IPS-20b (cell line): Measurements from ENCODE around the gene SHMT2.

Experiments used
- H3K27ac ChIP-seq: one replicate; pipeline ENCODE4 v1.5.1; 2013; ENCODE audit warnings: low read length
- H3K27me3 ChIP-seq: 2 replicates; pipeline ENCODE4 v1.6.1; 2013; ENCODE audit warnings: mild to moderate bottlenecking, low read length, inconsistent platforms; ENCODE audit not compliant: insufficient read depth
- H3K36me3 ChIP-seq: 2 replicates; pipeline ENCODE4 v1.6.1; 2013; ENCODE audit warnings: low read depth, mild to moderate bottlenecking, inconsistent platforms, low read length, moderate library complexity; ENCODE audit not compliant: insufficient read depth
- H3K4me1 ChIP-seq: 2 replicates; pipeline ENCODE4 v1.6.1; 2013; ENCODE audit warnings: mild to moderate bottlenecking, control low read depth, inconsistent platforms, low read length, moderate library complexity; ENCODE audit not compliant: insufficient read depth
- H3K4me3 ChIP-seq: 2 replicates; pipeline ENCODE4 v1.5.1; 2013; ENCODE audit warnings: mild to moderate bottlenecking, low read length, inconsistent platforms
- H3K9ac ChIP-seq: 2 replicates; pipeline ENCODE4 v1.6.1; 2013; ENCODE audit warnings: low read depth, mild to moderate bottlenecking, inconsistent platforms, low read length, moderate library complexity
- H3K9me3 ChIP-seq: 2 replicates; pipeline ENCODE4 v1.6.1; 2013; ENCODE audit warnings: mild to moderate bottlenecking, low read depth, low read length, inconsistent platforms; ENCODE audit not compliant: insufficient read depth

SHMT2 gene

DNA sequence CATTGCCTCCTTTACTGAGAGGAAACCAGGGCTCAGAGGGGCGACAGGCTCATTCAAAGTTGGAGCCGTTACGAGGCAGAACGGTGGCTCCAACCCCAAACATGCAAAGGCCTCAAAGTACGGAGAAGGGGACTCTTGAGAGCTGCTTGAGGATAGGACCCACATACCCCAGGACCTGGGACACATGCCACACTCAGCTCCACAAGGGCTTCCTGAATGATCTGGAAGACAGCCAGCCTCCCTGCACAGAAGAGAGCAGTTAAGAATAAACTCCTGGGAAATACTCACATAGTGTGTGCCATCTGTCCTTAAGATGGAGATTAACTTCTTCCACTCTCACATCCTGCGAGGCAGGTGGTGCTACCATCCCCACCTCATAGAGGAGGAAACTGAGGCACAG is 39.5 kb upstream of the SHMT2 start:
- no peaks in the 10 kb centered on the region for H3K9me3 ChIP-seq
- H3K9ac ChIP-seq = no peak overlapping the region
- no peak overlapping the region for H3K4me3 ChIP-seq
- no peaks in the 10 kb centered on the region for H3K27me3 ChIP-seq
- H3K27ac ChIP-seq = no peak overlapping the region
- no peaks in the 10 kb centered on the region for H3K4me1 ChIP-seq
- H3K36me3 ChIP-seq = peaks cover 98% of the 10 kb centered on the region

DNA sequence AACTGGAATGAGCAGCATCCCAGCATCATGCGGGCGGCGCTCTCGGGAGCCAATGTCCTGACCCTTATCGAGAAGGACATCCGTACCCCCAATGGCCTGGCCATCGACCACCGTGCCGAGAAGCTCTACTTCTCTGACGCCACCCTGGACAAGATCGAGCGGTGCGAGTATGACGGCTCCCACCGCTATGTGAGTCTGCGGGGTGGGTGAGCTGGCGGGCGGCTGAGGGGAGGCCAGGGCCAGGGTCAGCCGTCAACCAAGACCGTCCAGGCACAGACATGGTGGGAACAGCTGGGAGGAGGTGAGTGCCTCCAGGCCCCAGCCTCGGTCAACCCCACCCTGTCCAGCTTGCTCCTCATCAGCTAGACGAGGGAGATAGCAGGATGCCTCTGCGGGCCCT is 38.7 kb upstream of the SHMT2 start:
- no peaks in the 10 kb centered on the region for H3K9me3 ChIP-seq
- peaks cover 98% of the 10 kb centered on the region for H3K36me3 ChIP-seq
- no peak overlapping the region for H3K9ac ChIP-seq
- H3K27ac ChIP-seq = no peak overlapping the region
- no peaks in the 10 kb centered on the region for H3K27me3 ChIP-seq
- no peaks in the 10 kb centered on the region for H3K4me1 ChIP-seq
- no peak overlapping the region for H3K4me3 ChIP-seq

DNA sequence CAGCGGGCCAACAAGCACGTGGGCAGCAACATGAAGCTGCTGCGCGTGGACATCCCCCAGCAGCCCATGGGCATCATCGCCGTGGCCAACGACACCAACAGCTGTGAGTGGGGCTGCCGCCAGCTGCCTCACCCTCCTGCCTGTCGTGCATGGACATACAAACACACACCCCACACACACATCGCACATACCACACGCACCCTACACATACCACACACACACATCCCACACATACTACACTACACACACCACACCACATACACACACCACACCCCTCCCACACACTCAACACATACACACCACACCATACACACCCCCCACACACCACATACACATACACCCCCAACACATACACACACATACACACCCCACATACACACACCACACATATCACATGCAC is 38.1 kb upstream of the SHMT2 start:
- Histone ChIP-seq H3K9me3 (no peaks in the 10 kb centered on the region), H3K27me3 (no peaks in the 10 kb centered on the region), H3K27ac (no peak overlapping the region), H3K4me1 (no peaks in the 10 kb centered on the region), H3K4me3 (no peak overlapping the region), H3K36me3 (peaks cover 98% of the 10 kb centered on the region), H3K9ac (no peak overlapping the region)

DNA sequence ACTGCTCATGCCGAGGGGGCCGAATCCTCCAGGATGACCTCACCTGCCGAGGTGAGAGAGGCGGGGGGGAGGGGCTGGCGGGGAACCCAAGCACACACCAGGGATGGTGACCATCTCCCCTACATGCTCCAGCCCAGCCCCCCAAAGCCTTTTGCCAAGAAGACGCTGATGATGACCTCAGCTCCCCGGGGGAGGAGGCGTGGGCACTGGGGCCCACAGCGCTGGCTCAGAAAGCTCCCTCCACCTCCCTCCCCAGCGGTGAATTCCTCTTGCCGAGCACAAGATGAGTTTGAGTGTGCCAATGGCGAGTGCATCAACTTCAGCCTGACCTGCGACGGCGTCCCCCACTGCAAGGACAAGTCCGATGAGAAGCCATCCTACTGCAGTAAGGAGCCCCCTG is 36.6 kb upstream of the SHMT2 start:
- H3K36me3 ChIP-seq = peaks cover 98% of the 10 kb centered on the region
- no peaks in the 10 kb centered on the region for H3K9me3 ChIP-seq
- H3K27me3 ChIP-seq = no peaks in the 10 kb centered on the region
- no peak overlapping the region for H3K9ac ChIP-seq
- no peak overlapping the region for H3K27ac ChIP-seq
- H3K4me1 ChIP-seq = no peaks in the 10 kb centered on the region
- no peak overlapping the region for H3K4me3 ChIP-seq

DNA sequence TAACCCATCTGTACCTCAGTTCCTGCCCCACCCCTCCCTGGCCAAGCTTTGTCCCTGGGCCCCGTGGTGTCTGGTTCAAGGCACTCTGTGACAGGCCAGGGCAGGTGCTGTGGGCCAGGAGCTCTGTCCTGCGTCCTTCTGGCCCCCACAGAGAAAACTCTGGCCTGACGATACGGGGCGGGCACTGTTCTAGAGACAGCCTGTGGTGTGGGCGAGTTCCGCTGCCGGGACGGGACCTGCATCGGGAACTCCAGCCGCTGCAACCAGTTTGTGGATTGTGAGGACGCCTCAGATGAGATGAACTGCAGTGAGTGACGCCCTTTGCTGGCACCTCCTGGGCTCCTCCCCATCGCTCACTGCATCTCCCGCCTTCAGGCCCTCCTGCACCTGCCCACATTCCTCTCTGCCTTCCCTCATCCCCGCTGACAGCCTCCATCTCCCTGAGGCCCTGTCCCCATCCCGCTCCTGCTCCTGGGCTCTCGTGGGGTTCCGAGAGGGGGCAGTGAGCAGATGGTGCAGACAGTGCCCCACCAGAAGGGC is 35.7 kb upstream of the SHMT2 start:
- Histone ChIP-seq H3K4me1 (no peaks in the 10 kb centered on the region), H3K27ac (no peak overlapping the region), H3K9me3 (no peaks in the 10 kb centered on the region), H3K36me3 (peaks cover 98% of the 10 kb centered on the region), H3K4me3 (no peak overlapping the region), H3K9ac (no peak overlapping the region), H3K27me3 (no peaks in the 10 kb centered on the region)

DNA sequence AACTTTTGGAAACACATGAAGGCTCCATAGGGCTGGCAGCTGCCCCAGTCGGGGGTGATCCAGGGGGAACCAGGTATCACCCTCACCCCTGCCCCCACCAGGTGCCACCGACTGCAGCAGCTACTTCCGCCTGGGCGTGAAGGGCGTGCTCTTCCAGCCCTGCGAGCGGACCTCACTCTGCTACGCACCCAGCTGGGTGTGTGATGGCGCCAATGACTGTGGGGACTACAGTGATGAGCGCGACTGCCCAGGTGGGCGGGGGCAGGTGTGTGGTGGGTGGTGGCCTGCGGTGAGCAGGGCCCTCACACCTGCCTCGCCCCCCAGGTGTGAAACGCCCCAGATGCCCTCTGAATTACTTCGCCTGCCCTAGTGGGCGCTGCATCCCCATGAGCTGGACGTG is 35.3 kb upstream of the SHMT2 start:
- H3K4me1 ChIP-seq = no peaks in the 10 kb centered on the region
- no peaks in the 10 kb centered on the region for H3K27me3 ChIP-seq
- peaks cover 98% of the 10 kb centered on the region for H3K36me3 ChIP-seq
- no peak overlapping the region for H3K4me3 ChIP-seq
- no peaks in the 10 kb centered on the region for H3K9me3 ChIP-seq
- no peak overlapping the region for H3K27ac ChIP-seq
- H3K9ac ChIP-seq = no peak overlapping the region

DNA sequence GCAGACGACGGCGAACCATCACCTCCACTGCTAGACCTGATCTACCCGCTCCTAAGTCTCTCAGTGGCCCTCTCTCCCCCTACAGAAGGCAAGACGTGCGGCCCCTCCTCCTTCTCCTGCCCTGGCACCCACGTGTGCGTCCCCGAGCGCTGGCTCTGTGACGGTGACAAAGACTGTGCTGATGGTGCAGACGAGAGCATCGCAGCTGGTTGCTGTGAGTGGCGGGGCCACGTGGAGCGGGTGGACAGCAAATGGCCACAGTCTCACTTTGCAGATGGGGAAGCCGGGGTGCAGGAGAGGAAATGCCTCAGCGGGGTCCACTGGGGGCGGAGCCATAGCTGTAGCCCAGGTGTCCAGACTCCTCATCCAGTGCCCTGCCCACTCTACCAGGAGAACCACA is 34.3 kb upstream of the SHMT2 start:
- no peak overlapping the region for H3K27ac ChIP-seq
- H3K36me3 ChIP-seq = peaks cover 100% of the 10 kb centered on the region
- no peaks in the 10 kb centered on the region for H3K27me3 ChIP-seq
- H3K9ac ChIP-seq = no peak overlapping the region
- H3K4me3 ChIP-seq = no peak overlapping the region
- H3K4me1 ChIP-seq = no peaks in the 10 kb centered on the region
- no peaks in the 10 kb centered on the region for H3K9me3 ChIP-seq

DNA sequence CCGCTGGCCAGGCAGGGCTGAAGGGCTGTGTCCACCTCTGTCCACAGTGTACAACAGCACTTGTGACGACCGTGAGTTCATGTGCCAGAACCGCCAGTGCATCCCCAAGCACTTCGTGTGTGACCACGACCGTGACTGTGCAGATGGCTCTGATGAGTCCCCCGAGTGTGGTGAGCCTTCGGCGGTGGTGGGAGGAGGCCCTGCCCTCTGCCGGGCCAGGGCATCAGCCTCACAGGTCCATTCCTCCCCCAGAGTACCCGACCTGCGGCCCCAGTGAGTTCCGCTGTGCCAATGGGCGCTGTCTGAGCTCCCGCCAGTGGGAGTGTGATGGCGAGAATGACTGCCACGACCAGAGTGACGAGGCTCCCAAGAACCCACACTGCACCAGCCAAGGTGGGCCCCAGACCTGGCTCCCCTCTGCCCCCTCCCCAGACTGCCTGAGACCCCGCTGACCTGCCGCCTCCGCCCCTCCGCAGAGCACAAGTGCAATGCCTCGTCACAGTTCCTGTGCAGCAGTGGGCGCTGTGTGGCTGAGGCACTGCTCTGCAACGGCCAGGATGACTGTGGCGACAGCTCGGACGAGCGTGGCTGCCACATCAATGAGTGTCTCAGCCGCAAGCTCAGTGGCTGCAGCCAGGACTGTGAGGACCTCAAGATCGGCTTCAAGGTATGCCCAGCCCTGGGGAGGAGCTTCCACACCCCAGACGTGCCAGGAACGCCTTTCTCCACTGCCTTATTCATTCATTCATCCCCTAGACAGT is 33.7 kb upstream of the SHMT2 start:
- H3K4me3 ChIP-seq = no peak overlapping the region
- no peak overlapping the region for H3K27ac ChIP-seq
- H3K9me3 ChIP-seq = no peaks in the 10 kb centered on the region
- no peaks in the 10 kb centered on the region for H3K4me1 ChIP-seq
- no peak overlapping the region for H3K9ac ChIP-seq
- no peaks in the 10 kb centered on the region for H3K27me3 ChIP-seq
- peaks cover 97% of the 10 kb centered on the region for H3K36me3 ChIP-seq

DNA sequence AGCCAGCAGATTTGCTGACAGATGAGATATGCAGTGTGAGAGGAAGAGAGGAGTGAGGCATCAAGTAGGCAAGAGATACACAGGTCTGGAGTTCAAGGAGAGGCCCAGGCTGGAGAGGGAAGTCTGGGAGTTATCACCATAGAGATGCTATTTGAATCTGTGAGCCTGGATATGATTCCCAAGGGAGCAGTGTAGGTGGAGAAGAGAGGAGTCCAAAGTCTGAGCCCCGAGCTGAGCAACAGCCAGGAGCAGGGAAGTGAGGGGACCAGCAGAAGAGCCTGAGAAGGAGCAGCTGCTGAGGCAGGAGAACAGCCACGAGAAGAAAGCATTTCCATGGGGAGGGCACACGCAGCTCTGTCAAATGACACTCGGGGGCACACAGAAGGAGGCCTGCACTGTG is 33.1 kb upstream of the SHMT2 start:
- no peak overlapping the region for H3K4me3 ChIP-seq
- H3K36me3 ChIP-seq = peaks cover 97% of the 10 kb centered on the region
- no peak overlapping the region for H3K27ac ChIP-seq
- H3K27me3 ChIP-seq = no peaks in the 10 kb centered on the region
- H3K4me1 ChIP-seq = no peaks in the 10 kb centered on the region
- H3K9me3 ChIP-seq = no peaks in the 10 kb centered on the region
- H3K9ac ChIP-seq = no peak overlapping the region

DNA sequence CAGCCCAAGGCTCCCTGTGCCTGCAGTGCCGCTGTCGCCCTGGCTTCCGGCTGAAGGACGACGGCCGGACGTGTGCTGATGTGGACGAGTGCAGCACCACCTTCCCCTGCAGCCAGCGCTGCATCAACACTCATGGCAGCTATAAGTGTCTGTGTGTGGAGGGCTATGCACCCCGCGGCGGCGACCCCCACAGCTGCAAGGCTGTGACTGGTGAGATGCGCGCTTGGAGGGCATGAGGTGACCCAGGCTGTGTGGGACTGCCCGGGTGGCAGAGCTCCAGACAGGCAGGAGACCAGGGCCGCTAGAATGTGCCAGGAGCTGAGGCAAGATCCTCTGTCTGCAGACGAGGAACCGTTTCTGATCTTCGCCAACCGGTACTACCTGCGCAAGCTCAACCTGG is 32.6 kb upstream of the SHMT2 start:
- peaks cover 97% of the 10 kb centered on the region for H3K36me3 ChIP-seq
- no peak overlapping the region for H3K4me3 ChIP-seq
- H3K9ac ChIP-seq = no peak overlapping the region
- no peaks in the 10 kb centered on the region for H3K9me3 ChIP-seq
- H3K27me3 ChIP-seq = no peaks in the 10 kb centered on the region
- no peak overlapping the region for H3K27ac ChIP-seq
- H3K4me1 ChIP-seq = no peaks in the 10 kb centered on the region

DNA sequence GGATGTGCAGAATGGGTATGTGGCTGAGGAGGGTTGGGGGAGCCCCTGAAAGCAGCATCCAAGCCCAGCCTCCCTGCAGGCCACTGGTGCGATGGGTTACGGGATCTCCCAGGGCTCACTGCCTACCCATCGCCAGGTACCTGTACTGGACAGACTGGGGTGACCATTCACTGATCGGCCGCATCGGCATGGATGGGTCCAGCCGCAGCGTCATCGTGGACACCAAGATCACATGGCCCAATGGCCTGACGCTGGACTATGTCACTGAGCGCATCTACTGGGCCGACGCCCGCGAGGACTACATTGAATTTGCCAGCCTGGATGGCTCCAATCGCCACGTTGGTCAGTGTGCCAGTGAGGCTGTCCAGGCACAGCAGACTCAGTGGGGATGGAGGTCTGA is 31.2 kb upstream of the SHMT2 start:
- Histone ChIP-seq H3K27ac (no peak overlapping the region), H3K9ac (no peak overlapping the region), H3K4me3 (no peak overlapping the region), H3K4me1 (no peaks in the 10 kb centered on the region), H3K27me3 (no peaks in the 10 kb centered on the region), H3K9me3 (no peaks in the 10 kb centered on the region), H3K36me3 (peaks cover 96% of the 10 kb centered on the region)

DNA sequence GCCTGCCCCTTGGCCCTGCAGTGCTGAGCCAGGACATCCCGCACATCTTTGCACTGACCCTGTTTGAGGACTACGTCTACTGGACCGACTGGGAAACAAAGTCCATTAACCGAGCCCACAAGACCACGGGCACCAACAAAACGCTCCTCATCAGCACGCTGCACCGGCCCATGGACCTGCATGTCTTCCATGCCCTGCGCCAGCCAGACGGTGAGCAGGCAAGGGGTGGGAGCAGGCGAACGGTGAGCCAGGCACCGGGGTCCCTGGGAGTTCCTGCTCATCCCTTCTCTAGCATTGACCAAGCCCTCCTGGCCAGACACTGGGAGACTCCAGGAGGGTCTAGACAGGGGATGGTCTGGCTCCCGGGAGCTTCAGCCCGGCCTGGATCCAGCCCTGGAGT is 30.3 kb upstream of the SHMT2 start:
- no peaks in the 10 kb centered on the region for H3K4me1 ChIP-seq
- H3K9me3 ChIP-seq = no peaks in the 10 kb centered on the region
- peaks cover 96% of the 10 kb centered on the region for H3K36me3 ChIP-seq
- H3K9ac ChIP-seq = no peak overlapping the region
- no peak overlapping the region for H3K4me3 ChIP-seq
- H3K27ac ChIP-seq = no peak overlapping the region
- H3K27me3 ChIP-seq = no peaks in the 10 kb centered on the region
